ENCODE results near the gene ST3GAL3. TPM values are rescaled to one million over a fixed set of nuclear protein-coding genes. Genes with fewer than 3 reads are reported as not detected.
A peak's percentile ranks its signal among the peaks of the same experiment; 100 is the strongest.

The ST3GAL3 gene
- total RNA-seq, 1 donor from 2014 or later: 25.1 TPM

GRCh38 chr1:43912607-43913006, 205.3 kb downstream of the ST3GAL3 start:
- Histone ChIP-seq H3K27ac (ENCODE audit: low read depth, low read length) (no peak overlapping the region), H3K9ac (ENCODE audit: low read depth in 1 of 3, low read length in 3 of 3) (no peak overlapping the region), H3K4me1 (ENCODE audit: control insufficient read depth in 3 of 3, insufficient read depth in 3 of 3, low read length in 3 of 3) (peaks cover 0 to 9% (median 4%) of the 10 kb centered on the region in 3 donors), H3K9me3 (ENCODE audit: control insufficient read depth in 3 of 3, low read length in 3 of 3) (no peaks in the 10 kb centered on the region), H3K36me3 (ENCODE audit: control insufficient read depth in 3 of 3, insufficient read depth in 3 of 3, low read length in 3 of 3) (peaks cover 7 to 14% (median 12%) of the 10 kb centered on the region in 3 donors), H3K4me3 (ENCODE audit: low read length in 3 of 3) (no peak overlapping the region), H3K27me3 (ENCODE audit: control insufficient read depth in 3 of 3, insufficient read depth in 3 of 3, low read length in 3 of 3) (no peaks in the 10 kb centered on the region)

- no peaks in the 10 kb centered on the region for H3K9me3 ChIP-seq (ENCODE audit: control insufficient read depth in 3 of 3, low read length in 3 of 3)
- no peak overlapping the region for H3K27ac ChIP-seq (ENCODE audit: low read depth, low read length)
- H3K4me3 ChIP-seq (ENCODE audit: low read length in 3 of 3): no peak overlapping the region
- H3K9ac ChIP-seq (ENCODE audit: low read depth in 1 of 3, low read length in 3 of 3): no peak overlapping the region
- no peaks in the 10 kb centered on the region for H3K27me3 ChIP-seq (ENCODE audit: control insufficient read depth in 3 of 3, insufficient read depth in 3 of 3, low read length in 3 of 3)
- H3K36me3 ChIP-seq (ENCODE audit: control insufficient read depth in 3 of 3, insufficient read depth in 3 of 3, low read length in 3 of 3): peaks cover 7 to 10% (median 8%) of the 10 kb centered on the region in 3 donors
- H3K4me1 ChIP-seq (ENCODE audit: control insufficient read depth in 3 of 3, insufficient read depth in 3 of 3, low read length in 3 of 3): peaks cover 0 to 9% (median 4%) of the 10 kb centered on the region in 3 donors
Measured at GRCh38 chr1:43913051-43913501, 205.7 kb downstream of the ST3GAL3 start.

GRCh38 chr1:43913666-43914360, 206.5 kb downstream of the ST3GAL3 start:
- Histone ChIP-seq H3K9me3 (ENCODE audit: control insufficient read depth in 3 of 3, low read length in 3 of 3) (no peaks in the 10 kb centered on the region), H3K36me3 (ENCODE audit: control insufficient read depth in 3 of 3, insufficient read depth in 3 of 3, low read length in 3 of 3) (peaks cover 7 to 9% (median 8%) of the 10 kb centered on the region in 3 donors), H3K27me3 (ENCODE audit: control insufficient read depth in 3 of 3, insufficient read depth in 3 of 3, low read length in 3 of 3) (no peaks in the 10 kb centered on the region), H3K9ac (ENCODE audit: low read depth in 1 of 3, low read length in 3 of 3) (no peak overlapping the region), H3K4me1 (ENCODE audit: control insufficient read depth in 3 of 3, insufficient read depth in 3 of 3, low read length in 3 of 3) (peaks cover 0 to 9% (median 4%) of the 10 kb centered on the region in 3 donors), H3K27ac (ENCODE audit: low read depth, low read length) (no peak overlapping the region), H3K4me3 (ENCODE audit: low read length in 3 of 3) (no peak overlapping the region)

DNA sequence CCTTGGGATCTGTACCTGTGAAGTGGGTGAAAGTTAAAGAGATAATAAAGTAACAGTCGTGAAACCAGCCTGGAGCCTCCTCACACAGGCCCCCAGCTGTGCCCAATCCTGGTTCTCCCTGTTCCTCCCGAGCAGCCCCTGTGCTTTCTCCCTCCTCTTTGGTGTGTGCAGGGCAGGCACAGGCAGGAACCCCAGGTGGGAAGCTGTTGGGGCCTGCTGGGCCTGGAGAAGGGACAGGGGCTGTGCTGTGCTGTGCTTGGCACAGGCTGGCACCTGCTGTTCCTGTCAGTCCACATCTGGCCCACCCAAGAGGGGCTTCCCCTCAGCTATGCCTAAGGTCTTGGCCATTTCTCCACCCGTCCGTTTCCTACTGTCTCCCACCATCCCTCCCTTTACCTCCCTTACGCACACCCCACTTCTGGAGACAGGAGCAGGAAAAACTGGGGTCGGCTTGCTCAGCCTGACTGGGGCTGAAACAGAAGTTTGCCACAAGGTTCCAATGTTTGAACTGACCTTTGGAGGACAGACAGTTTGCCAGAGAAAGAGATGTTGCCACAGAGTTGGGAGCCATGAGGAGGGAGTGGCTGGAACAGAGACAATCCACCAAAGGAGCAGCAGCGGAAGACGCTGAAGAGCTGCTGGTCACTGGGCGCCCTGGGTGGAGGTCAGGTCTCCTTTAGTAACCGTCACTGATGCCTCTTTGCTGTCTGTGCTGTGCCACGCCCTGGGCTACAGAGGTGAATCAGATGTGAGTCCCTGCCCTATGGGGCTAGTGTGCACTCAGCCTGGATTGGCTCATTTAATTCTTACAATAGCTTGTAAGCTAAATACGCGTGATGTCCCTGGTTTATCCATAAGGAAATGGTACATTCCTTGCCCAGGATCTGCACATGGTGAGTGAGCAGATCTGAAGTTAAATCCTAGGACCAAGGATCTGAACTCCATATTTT, 207.5 kb downstream of the ST3GAL3 start:
- Histone ChIP-seq H3K9ac (ENCODE audit: low read depth in 1 of 3, low read length in 3 of 3) (peak overlapping the region in 1 of 3 donors; percentile 36), H3K27ac (ENCODE audit: low read depth, low read length) (no peak overlapping the region), H3K9me3 (ENCODE audit: control insufficient read depth in 3 of 3, low read length in 3 of 3) (no peaks in the 10 kb centered on the region), H3K4me3 (ENCODE audit: low read length in 3 of 3) (no peak overlapping the region), H3K27me3 (ENCODE audit: control insufficient read depth in 3 of 3, insufficient read depth in 3 of 3, low read length in 3 of 3) (no peaks in the 10 kb centered on the region), H3K4me1 (ENCODE audit: control insufficient read depth in 3 of 3, insufficient read depth in 3 of 3, low read length in 3 of 3) (peaks cover 0 to 9% (median 4%) of the 10 kb centered on the region in 3 donors), H3K36me3 (ENCODE audit: control insufficient read depth in 3 of 3, insufficient read depth in 3 of 3, low read length in 3 of 3) (peaks cover 6 to 8% (median 7%) of the 10 kb centered on the region in 3 donors)

DNA sequence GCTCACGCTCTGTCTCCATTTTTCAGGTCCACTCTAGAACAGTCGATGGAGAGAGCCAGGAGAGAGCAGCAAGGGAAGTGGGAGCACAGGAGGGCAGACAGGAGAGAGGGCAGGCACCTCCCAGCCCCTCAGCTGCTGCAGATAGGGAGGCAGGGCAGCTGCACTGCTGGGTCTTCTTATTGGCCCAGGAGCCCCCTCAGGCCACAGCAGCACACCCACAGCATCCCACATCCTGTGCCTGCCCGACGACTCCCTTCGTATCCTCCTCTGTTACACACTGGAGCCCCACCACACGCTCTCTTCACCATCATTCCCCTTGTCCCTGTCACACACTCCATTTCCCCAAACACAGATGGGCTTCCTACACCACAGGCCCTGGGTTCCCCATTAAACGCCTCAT, 212.6 kb downstream of the ST3GAL3 start:
- Histone ChIP-seq H3K27ac (ENCODE audit: low read depth, low read length) (no peak overlapping the region), H3K9ac (ENCODE audit: low read depth in 1 of 3, low read length in 3 of 3) (no peak overlapping the region), H3K4me1 (ENCODE audit: control insufficient read depth in 3 of 3, insufficient read depth in 3 of 3, low read length in 3 of 3) (peaks cover 0 to 3% (median 0%) of the 10 kb centered on the region in 3 donors), H3K27me3 (ENCODE audit: control insufficient read depth in 3 of 3, insufficient read depth in 3 of 3, low read length in 3 of 3) (no peaks in the 10 kb centered on the region), H3K36me3 (ENCODE audit: control insufficient read depth in 3 of 3, insufficient read depth in 3 of 3, low read length in 3 of 3) (peaks cover 6 to 14% (median 10%) of the 10 kb centered on the region in 3 donors), H3K4me3 (ENCODE audit: low read length in 3 of 3) (no peak overlapping the region), H3K9me3 (ENCODE audit: control insufficient read depth in 3 of 3, low read length in 3 of 3) (no peaks in the 10 kb centered on the region)

- H3K27ac ChIP-seq (ENCODE audit: low read depth, low read length): no peak overlapping the region
Measured at GRCh38 chr1:43921022-43921421, 213.7 kb downstream of the ST3GAL3 start.

DNA sequence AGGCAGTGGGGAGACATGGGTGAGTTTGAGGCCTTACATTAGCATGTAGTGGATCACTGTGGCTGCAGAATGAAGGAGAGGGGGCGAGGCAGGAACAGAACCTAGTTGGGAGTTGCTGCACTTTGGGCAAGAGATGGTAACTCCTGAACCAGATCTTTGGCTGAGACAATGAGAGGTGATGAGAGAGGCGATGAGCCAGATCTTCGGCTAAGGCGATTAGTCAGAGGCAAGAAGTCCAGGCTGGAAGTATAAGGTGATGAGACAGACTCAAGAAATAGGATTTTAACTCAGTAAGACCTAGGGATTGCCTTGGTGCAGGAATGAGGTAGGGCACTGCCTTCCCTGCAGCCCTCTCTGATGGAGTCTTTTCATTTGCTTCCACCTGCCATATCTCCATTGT, 217.2 kb downstream of the ST3GAL3 start:
- no peaks in the 10 kb centered on the region for H3K27me3 ChIP-seq (ENCODE audit: control insufficient read depth in 3 of 3, insufficient read depth in 3 of 3, low read length in 3 of 3)
- H3K4me1 ChIP-seq (ENCODE audit: control insufficient read depth in 3 of 3, insufficient read depth in 3 of 3, low read length in 3 of 3): no peaks in the 10 kb centered on the region
- no peak overlapping the region for H3K9ac ChIP-seq (ENCODE audit: low read depth in 1 of 3, low read length in 3 of 3)
- H3K4me3 ChIP-seq (ENCODE audit: low read length in 3 of 3): no peak overlapping the region
- H3K27ac ChIP-seq (ENCODE audit: low read depth, low read length): no peak overlapping the region
- peaks cover 14 to 25% (median 16%) of the 10 kb centered on the region in 3 donors for H3K36me3 ChIP-seq (ENCODE audit: control insufficient read depth in 3 of 3, insufficient read depth in 3 of 3, low read length in 3 of 3)
- no peaks in the 10 kb centered on the region for H3K9me3 ChIP-seq (ENCODE audit: control insufficient read depth in 3 of 3, low read length in 3 of 3)

More at GRCh38 chr1:43921022-43921421, 213.7 kb downstream of the ST3GAL3 start:
- Histone ChIP-seq H3K36me3 (ENCODE audit: control insufficient read depth in 3 of 3, insufficient read depth in 3 of 3, low read length in 3 of 3) (peaks cover 14 to 20% (median 16%) of the 10 kb centered on the region in 3 donors), H3K4me3 (ENCODE audit: low read length in 3 of 3) (no peak overlapping the region), H3K9me3 (ENCODE audit: control insufficient read depth in 3 of 3, low read length in 3 of 3) (no peaks in the 10 kb centered on the region), H3K4me1 (ENCODE audit: control insufficient read depth in 3 of 3, insufficient read depth in 3 of 3, low read length in 3 of 3) (no peaks in the 10 kb centered on the region), H3K27me3 (ENCODE audit: control insufficient read depth in 3 of 3, insufficient read depth in 3 of 3, low read length in 3 of 3) (no peaks in the 10 kb centered on the region), H3K9ac (ENCODE audit: low read depth in 1 of 3, low read length in 3 of 3) (no peak overlapping the region)

- no peaks in the 10 kb centered on the region for H3K27me3 ChIP-seq (ENCODE audit: control insufficient read depth in 3 of 3, insufficient read depth in 3 of 3, low read length in 3 of 3)
- H3K27ac ChIP-seq (ENCODE audit: low read depth, low read length): no peak overlapping the region
- peaks cover 18 to 31% (median 19%) of the 10 kb centered on the region in 3 donors for H3K36me3 ChIP-seq (ENCODE audit: control insufficient read depth in 3 of 3, insufficient read depth in 3 of 3, low read length in 3 of 3)
- H3K9ac ChIP-seq (ENCODE audit: low read depth in 1 of 3, low read length in 3 of 3): no peak overlapping the region
- H3K4me1 ChIP-seq (ENCODE audit: control insufficient read depth in 3 of 3, insufficient read depth in 3 of 3, low read length in 3 of 3): no peaks in the 10 kb centered on the region
- H3K4me3 ChIP-seq (ENCODE audit: low read length in 3 of 3): no peak overlapping the region
- H3K9me3 ChIP-seq (ENCODE audit: control insufficient read depth in 3 of 3, low read length in 3 of 3): no peaks in the 10 kb centered on the region
Measured at GRCh38 chr1:43925846-43926245, 218.5 kb downstream of the ST3GAL3 start.

DNA sequence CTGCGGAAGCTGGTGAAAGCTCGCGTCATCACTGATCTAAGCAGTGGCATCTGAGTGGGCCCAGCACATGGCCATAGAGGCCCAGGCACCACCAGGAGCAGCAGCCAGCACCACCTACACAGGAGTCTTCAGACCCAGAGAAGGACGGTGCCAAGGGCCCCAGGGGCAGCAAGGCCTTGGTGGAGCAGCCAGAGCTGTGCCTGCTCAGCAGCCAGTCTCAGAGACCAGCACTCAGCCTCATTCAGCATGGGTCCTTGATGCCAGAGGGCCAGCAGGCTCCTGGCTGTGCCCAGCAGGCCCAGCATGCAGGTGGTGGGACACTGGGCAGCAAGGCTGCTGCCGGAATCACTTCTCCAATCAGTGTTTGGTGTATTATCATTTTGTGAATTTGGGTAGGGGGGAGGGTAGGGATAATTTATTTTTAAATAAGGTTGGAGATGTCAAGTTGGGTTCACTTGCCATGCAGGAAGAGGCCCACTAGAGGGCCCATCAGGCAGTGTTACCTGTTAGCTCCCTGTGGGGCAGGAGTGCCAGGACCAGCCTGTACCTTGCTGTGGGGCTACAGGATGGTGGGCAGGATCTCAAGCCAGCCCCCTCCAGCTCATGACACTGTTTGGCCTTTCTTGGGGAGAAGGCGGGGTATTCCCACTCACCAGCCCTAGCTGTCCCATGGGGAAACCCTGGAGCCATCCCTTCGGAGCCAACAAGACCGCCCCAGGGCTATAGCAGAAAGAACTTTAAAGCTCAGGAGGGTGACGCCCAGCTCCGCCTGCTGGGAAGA, 223.0 kb downstream of the ST3GAL3 start:
- H3K9me3 ChIP-seq (ENCODE audit: control insufficient read depth in 3 of 3, low read length in 3 of 3): no peaks in the 10 kb centered on the region
- no peak overlapping the region for H3K4me3 ChIP-seq (ENCODE audit: low read length in 3 of 3)
- H3K4me1 ChIP-seq (ENCODE audit: control insufficient read depth in 3 of 3, insufficient read depth in 3 of 3, low read length in 3 of 3): peaks cover 16 to 25% (median 24%) of the 10 kb centered on the region in 3 donors
- no peak overlapping the region for H3K27ac ChIP-seq (ENCODE audit: low read depth, low read length)
- H3K27me3 ChIP-seq (ENCODE audit: control insufficient read depth in 3 of 3, insufficient read depth in 3 of 3, low read length in 3 of 3): peaks cover 0 to 3% (median 1%) of the 10 kb centered on the region in 3 donors
- H3K36me3 ChIP-seq (ENCODE audit: control insufficient read depth in 3 of 3, insufficient read depth in 3 of 3, low read length in 3 of 3): peaks cover 8 to 20% (median 11%) of the 10 kb centered on the region in 3 donors
- no peak overlapping the region for H3K9ac ChIP-seq (ENCODE audit: low read depth in 1 of 3, low read length in 3 of 3)

Measured in skeletal muscle tissue (tissue), 4 donors.